GM19467 (cell line): ENCODE results near the gene RPS25.
A peak's percentile ranks its signal among the peaks of the same experiment; 100 is the strongest.
"Not testable (repeated sequence)": the region's sequence is repeated elsewhere in the genome, so short reads cannot be mapped to it uniquely, and the experiment has no call there.

Experiments used
- ATAC-seq: cut with Tn5 transposase; IDR thresholded peaks from one replicate; pipeline ENCODE4 v1.9.1; 2021; ENCODE audit warnings: mild to moderate bottlenecking, moderate library complexity; ENCODE audit not compliant: unreplicated experiment

Gene RPS25

DNA sequence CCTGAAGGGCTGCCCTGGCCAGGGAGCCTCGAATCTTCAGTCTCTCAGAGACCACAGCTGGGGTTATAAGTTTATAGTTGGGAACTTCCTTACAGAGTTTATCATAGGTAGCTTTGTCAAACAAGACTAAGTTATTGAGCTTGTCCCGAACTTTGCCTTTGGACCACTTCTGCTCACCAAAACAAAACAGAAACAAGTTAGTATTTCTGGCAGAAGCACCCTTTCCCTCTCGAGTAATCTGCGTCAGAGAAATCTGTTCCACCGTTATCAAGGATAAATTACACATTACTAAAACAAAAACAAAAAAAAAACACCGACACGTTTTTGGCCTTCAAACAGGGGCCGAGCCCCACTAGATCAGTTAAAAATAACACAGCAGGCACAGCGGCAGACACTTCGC lies 766 bp downstream of the RPS25 start:
- not testable (repeated sequence) for ATAC-seq

GRCh38 chr11:119016216-119017009 lies 1.7 kb downstream of the RPS25 start:
- ATAC-seq = no peak

- ATAC-seq = no peak
Observed at GRCh38 chr11:119015054-119015611, 3.0 kb downstream of the RPS25 start.

DNA sequence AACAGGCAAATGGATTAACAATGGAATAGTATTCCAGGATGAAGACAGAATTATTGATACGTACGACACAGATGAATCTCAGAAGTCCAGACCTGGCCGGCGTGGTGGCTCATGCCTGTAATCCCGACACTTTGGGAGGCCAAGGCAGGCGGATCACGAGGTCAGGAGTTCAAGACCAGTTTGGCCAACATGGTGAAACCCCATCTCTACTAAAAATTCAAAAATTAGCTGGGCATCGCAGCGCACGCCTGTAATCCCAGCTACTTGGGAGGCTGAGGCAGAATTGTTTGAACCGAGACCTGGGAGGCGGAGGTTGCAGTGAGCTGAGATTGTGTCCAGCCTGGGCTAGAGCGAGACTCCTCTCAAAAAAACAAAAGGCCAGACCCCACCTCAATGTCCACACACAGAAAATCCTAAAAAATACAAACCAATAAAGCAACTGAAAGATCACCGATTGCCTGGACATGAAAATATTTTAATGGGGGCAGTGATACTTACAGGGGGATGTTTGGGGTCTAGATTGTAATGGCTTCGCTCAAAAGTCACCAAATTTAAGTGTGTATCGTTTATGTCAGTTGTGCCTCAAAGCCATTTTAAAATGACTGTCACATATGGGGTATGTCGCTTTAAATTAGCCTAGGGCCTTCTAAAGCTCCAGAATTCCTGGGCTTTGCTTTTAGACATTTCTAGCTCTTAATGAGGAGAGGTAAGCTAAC lies 3.8 kb downstream of the RPS25 start:
- no peak for ATAC-seq

DNA sequence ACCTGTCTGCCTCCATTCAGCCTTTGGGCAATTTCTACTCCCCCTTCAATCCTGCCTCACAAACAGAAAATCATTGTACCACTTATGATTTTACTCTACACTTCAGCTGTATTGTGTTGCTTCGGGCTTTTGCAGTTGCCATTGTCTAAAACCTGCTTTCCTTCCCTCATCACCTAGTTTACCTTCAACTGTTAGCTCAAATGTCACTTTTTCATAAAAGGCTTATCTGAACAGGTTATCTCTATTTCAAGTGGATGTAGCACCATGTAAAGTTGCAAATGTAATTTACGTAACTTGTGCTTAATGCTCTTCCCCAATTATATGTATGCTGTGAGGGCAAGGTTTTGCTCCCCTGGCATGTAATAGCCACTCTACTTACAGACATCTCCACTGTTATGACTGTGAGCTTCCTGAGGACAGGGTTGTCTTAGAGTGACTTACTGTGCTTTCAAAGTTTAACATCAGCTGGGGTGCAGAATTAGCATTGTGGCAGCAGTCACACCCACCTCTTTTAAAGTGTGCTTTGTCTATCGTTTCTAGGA lies 5.4 kb downstream of the RPS25 start:
- ATAC-seq = no peak

- no peak for ATAC-seq
Observed at GRCh38 chr11:119011476-119012053, 6.6 kb downstream of the RPS25 start.

DNA sequence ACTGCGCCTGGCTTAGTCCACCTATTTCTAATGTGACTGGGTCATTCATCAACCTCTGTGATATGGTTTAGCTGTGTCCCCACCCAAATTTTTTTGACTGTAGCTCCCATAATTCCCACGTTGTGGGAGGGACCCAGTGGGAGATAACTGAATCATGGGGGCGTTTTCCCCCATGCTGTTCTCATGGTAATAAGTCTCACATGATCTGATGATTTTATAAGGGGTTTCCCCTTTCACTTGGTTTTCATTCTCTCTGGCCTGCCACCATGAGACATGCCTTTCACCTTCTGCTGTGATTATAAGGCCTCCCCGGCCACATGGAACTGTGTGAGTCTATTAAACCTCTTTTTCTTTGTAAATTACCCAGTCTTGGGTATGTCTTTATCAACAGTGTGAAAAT lies 11.5 kb downstream of the RPS25 start:
- no peak for ATAC-seq

DNA sequence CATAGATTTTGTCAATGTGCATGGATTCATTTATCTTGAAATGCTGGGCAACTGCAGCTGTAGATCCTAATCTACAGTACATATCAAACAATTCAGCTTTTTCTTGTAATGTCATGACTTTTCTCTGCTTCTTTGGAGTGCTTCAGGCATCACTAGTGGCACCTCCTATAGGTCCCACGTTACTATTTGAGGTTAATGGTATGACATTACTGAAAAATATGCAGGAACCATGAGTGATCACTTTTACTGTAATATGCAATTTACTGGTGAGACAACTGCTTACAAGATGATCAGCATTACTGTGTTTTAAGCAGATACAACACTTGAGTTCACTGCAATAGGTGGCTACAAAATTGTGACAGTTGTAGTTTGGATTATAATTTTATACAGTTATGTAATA lies 17.2 kb downstream of the RPS25 start:
- no peak for ATAC-seq

DNA sequence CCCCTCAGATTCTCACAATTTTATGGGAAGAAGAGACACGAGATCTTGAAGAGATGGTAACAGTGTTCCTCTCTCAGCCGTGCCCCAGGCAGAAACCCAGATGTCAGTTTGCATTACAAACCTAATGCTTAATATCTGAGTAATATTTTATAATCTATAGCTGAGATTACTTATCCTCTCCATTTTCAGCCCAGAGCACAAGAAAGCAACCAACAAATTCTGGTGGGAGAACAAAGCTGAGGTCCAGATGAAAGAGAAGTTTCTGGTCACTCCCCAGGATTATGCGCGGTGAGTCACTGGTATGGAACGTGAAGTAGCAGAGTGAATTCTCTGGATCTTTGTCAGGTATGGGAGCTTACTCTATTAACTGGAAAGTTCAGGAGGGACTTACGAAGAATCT lies 19.3 kb downstream of the RPS25 start:
- ATAC-seq = no peak

GRCh38 chr11:118998388-118998717 lies 19.8 kb downstream of the RPS25 start:
- no peak for ATAC-seq

GRCh38 chr11:118997627-118998387 lies 20.3 kb downstream of the RPS25 start, which contains the start of gene CENATAC:
Gene CENATAC, plus strand, starts transcription at chr11:118998138. Its CDS starts 60 bp downstream, at chr11:118998198.
- ATAC-seq = peak; percentile 86

GRCh38 chr11:118996926-118997626 lies 21.1 kb downstream of the RPS25 start:
- ATAC-seq = peak; percentile 11

DNA sequence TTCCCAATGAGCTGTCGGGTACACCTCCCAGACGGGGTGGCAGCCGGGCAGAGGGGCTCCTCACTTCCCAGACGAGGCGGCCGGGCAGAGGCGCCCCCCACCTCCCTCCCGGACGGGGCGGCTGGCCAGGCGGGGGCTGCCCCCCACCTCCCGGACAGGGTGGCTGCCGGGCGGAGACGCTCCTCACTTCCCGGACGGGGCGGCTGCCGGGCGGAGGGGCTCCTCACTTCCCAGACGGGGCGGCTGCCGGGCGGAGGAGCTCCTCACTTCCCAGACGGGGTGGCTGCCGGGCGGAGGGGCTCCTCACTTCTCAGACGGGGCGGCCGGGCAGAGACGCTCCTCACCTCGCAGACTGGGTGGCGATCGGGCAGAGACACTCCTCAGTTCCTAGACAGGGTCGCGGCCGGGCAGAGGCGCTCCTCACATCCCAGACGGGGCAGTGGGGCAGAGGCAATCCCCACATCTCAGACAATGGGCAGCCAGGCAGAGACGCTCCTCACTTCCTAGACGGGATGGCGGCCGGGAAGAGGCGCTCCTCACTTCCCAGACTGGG lies 26.6 kb downstream of the RPS25 start:
- ATAC-seq = not testable (repeated sequence)

- no peak for ATAC-seq
Observed at GRCh38 chr11:118988280-118988679, 29.9 kb downstream of the RPS25 start.

DNA sequence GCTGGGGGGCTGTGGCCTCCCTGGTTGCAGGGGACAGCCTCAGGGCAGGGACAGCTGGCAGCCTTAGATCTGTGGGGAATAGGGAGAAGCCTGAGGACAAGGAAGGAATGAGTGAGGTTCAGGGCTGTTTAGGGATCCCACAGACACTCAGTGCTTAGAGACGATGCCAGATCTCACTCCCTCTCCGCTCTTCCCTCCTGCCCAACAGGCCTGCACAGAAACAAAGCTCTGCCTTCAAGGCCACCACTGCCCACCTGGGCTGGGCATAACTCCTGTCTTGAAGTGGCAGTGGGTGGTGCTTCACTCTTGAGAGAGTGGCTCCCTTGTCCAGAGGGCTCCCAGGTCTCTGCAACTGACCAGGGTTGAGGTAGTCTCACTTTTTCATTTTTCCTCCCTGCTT lies 33.3 kb downstream of the RPS25 start:
- no peak for ATAC-seq

DNA sequence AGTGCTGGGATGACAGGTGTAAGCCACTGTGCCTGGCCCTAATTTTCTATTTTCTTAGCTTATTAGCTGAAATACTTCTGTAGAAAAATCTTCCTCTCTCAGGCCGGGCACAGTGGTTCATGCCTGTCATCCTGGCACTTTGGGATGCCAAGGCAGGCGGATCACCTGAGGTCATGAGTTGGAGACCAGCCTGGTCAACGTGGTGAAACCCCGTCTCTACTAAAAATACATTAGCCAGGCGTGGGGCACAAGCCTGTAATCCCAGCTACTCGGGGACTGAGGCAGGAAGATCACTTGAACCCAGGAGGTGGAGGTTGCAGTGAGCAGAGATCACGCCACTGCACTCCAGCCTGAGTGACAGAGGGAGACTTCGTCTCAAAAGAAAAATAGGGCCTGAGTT lies 33.8 kb downstream of the RPS25 start:
- not testable (repeated sequence) for ATAC-seq

GRCh38 chr11:118980191-118980881 lies 37.8 kb downstream of the RPS25 start:
- no peak for ATAC-seq

DNA sequence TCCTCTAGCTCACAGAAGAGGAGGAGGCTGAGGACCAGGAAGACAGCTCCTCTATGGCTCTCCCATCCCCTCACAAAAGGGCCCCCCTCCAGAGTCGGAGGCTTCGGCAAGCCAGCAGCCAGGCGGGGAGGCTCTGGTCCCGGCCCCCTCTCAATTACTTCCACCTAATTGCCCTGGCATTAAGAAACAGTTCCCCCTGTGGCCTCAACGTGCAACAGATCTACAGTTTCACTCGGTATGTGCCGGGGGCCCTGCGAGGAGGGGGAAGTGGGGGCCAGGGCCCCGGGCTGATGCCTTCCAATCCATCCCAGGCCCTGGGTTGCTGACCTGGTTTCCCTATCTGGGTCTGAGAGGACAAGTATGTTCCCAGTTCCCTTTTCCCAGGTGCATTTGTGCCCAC lies 38.7 kb downstream of the RPS25 start:
- ATAC-seq = no peak
